ENCODE results near the gene CASKIN1. TPM values are rescaled to one million over a fixed set of nuclear protein-coding genes. Genes with fewer than 3 reads are reported as not detected.

The CASKIN1 gene
- total and polyA plus RNA-seq, 10 of the 15 experiments (the other 5 are each of a cell fraction or from before 2014, with no cell fraction given): 0.03 to 0.33 (median 0.11) TPM; not detected in 5

DNA sequence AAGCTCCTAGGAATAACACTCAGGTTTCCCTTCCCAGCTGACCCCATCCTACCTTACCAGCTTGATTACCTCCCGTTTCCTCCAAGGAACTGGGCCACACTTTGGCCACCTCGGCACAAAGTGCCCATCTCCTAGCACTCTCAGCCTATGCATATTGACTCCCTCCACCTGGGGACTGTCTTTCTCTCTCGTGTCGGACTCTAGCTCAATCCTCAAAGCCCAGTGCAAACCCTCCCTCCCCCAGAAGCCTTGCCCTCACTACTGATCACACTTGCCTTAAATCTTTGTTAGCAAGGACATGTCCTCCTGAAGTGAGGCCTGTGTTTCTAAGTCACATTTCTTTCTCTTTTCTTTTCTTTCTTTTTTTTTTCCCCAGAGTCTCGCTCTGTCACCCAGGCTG is 50.6 kb downstream of the CASKIN1 start:
- H2AFZ ChIP-seq (ENCODE audit: control insufficient read depth, low read depth, low read length): no peak overlapping the region
- intact Hi-C loops (cut with micrococcal nuclease; ENCODE audit: unreplicated experiment): no loop called here
- CTCF ChIA-PET: interaction anchor here (0.6 to 1.1 kb wide), 3 partner anchors 24 to 1237 kb away, joined by 3 to 5 read pairs (median 5); no protein-coding TSS in a partner anchor
- BruUV-seq (replicated peaks): no TSS peak
- SMC1A ChIA-PET (ENCODE audit: uncharacterized antibody, unreplicated experiment): interaction anchor here (1.6 to 1.8 kb wide), 3 partner anchors 9 to 123 kb away, joined by 3 to 6 read pairs (median 4); partner anchors contain the start of gene TRAF7
- no peak overlapping the region for H3K4me3 ChIP-seq
- in situ Hi-C loops (cut with MboI): loop anchor here (10.0 kb wide), 2 partner anchors 61 to 281 kb away; no protein-coding TSS in a partner anchor
- FAIRE-seq (no peak), DNase-seq (ENCODE audit: low read depth, low spot score) (no peak), ATAC-seq (no peak)
- no peak overlapping the region for H3K9ac ChIP-seq (ENCODE audit: control insufficient read depth, insufficient read depth, low read length)
- H3K79me2 ChIP-seq (ENCODE audit: control insufficient read depth, insufficient read depth, low read length): no peaks in the 10 kb centered on the region
- no peak overlapping the region for H3K4me2 ChIP-seq (ENCODE audit: control insufficient read depth, insufficient read depth)
- H3K4me1 ChIP-seq (ENCODE audit: control insufficient read depth, insufficient read depth, low read length): peaks cover 15% of the 10 kb centered on the region
- RAD21 ChIA-PET (ENCODE audit: unreplicated experiment): interaction anchor here (0.8 kb wide), 1 partner anchor 8 kb away, joined by 3 read pairs; no protein-coding TSS in a partner anchor
- POLR2A ChIA-PET: interaction anchor here (0.6 kb wide), 1 partner anchor 94 kb away, joined by 10 read pairs; no protein-coding TSS in a partner anchor
- no peaks in the 10 kb centered on the region for H4K20me1 ChIP-seq (ENCODE audit: control insufficient read depth, insufficient read depth)
- no peaks in the 10 kb centered on the region for H3K36me3 ChIP-seq (ENCODE audit: control insufficient read depth in 2 of 2, insufficient read depth in 2 of 2, low read length in 1 of 2)
- H3K27me3 ChIP-seq (replicated peaks in 1 of 2; ENCODE audit: control insufficient read depth in 2 of 2, insufficient read depth in 2 of 2, low read length in 1 of 2): no peaks in the 10 kb centered on the region
- no peak overlapping the region for H3K27ac ChIP-seq (ENCODE audit: control insufficient read depth, insufficient read depth)
- WGBS (ENCODE audit: insufficient coverage, insufficient replicate concordance, low lambda C conversion rate, missing lambda C conversion rate): 58% methylated on average over 5 of the region's 5 CpGs
- TF ChIP-seq MEF2A (IDR thresholded peaks at IDR 0.05; ENCODE audit: insufficient read depth, low read depth, low read length): no peak
- no peak for TF ChIP-seq RAD51 (IDR thresholded peaks at IDR 0.05)
- no peak for TF ChIP-seq RFX5 (IDR thresholded peaks at IDR 0.05; ENCODE audit: low read depth, low read length)
- TF ChIP-seq HDAC2 (IDR thresholded peaks at IDR 0.05): no peak
- no peak for TF ChIP-seq NFXL1 (IDR thresholded peaks at IDR 0.05; ENCODE audit: borderline replicate concordance)
- TF ChIP-seq BCL11A (IDR thresholded peaks at IDR 0.05; ENCODE audit: low read depth, low read length): no peak
- TF ChIP-seq NFIC (IDR thresholded peaks at IDR 0.05; ENCODE audit: low read depth, low read length): no peak
- TF ChIP-seq ZNF592 (IDR thresholded peaks at IDR 0.05): no peak
- TF ChIP-seq RUNX3 (IDR thresholded peaks at IDR 0.05; ENCODE audit: low read length): no peak
- TF ChIP-seq ZNF622 (IDR thresholded peaks at IDR 0.05): no peak
- no peak for TF ChIP-seq ZBED1 (IDR thresholded peaks at IDR 0.05; ENCODE audit: borderline replicate concordance)
- TF ChIP-seq PKNOX1 (IDR thresholded peaks at IDR 0.05): no peak
- TF ChIP-seq CEBPB (IDR thresholded peaks at IDR 0.05; ENCODE audit: borderline replicate concordance in 1 of 2, low read depth in 2 of 2, low read length in 2 of 2): no peak
- TF ChIP-seq SIN3A (IDR thresholded peaks at IDR 0.05; ENCODE audit: low read depth, low read length): no peak
- TF ChIP-seq, protein P1, sequence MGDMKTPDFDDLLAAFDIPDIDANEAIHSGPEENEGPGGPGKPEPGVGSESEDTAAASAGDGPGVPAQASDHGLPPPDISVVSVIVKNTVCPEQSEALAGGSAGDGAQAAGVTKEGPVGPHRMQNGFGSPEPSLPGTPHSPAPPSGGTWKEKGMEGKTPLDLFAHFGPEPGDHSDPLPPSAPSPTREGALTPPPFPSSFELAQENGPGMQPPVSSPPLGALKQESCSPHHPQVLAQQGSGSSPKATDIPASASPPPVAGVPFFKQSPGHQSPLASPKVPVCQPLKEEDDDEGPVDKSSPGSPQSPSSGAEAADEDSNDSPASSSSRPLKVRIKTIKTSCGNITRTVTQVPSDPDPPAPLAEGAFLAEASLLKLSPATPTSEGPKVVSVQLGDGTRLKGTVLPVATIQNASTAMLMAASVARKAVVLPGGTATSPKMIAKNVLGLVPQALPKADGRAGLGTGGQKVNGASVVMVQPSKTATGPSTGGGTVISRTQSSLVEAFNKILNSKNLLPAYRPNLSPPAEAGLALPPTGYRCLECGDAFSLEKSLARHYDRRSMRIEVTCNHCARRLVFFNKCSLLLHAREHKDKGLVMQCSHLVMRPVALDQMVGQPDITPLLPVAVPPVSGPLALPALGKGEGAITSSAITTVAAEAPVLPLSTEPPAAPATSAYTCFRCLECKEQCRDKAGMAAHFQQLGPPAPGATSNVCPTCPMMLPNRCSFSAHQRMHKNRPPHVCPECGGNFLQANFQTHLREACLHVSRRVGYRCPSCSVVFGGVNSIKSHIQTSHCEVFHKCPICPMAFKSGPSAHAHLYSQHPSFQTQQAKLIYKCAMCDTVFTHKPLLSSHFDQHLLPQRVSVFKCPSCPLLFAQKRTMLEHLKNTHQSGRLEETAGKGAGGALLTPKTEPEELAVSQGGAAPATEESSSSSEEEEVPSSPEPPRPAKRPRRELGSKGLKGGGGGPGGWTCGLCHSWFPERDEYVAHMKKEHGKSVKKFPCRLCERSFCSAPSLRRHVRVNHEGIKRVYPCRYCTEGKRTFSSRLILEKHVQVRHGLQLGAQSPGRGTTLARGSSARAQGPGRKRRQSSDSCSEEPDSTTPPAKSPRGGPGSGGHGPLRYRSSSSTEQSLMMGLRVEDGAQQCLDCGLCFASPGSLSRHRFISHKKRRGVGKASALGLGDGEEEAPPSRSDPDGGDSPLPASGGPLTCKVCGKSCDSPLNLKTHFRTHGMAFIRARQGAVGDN (IDR thresholded peaks at IDR 0.05): no peak
- TF ChIP-seq NFYA (IDR thresholded peaks at IDR 0.05; ENCODE audit: borderline replicate concordance, low read depth, low read length): no peak
- TF ChIP-seq LARP7 (IDR thresholded peaks at IDR 0.05): no peak
- no peak for TF ChIP-seq ZNF217 (IDR thresholded peaks at IDR 0.05)
- H3K9me3 ChIP-seq (replicated peaks; ENCODE audit: control insufficient read depth, insufficient read depth, low read length): no peaks in the 10 kb centered on the region
